Caki2 (cell line): ENCODE results near the gene S100A6. TPM values are rescaled to one million over a fixed set of nuclear protein-coding genes. Genes with fewer than 3 reads are reported as not detected.
"Not testable (repeated sequence)": the region's sequence is repeated elsewhere in the genome, so short reads cannot be mapped to it uniquely, and the experiment has no call there.

Experiments used
- DNase-seq: peaks from one replicate; pipeline ENCODE4 v3.0.0-alpha.2; 2015; ENCODE audit warnings: low read depth
- in situ Hi-C: cut with HindIII; loops from 2 replicates; pipeline ENCODE4 v1.10.0; 2016; ENCODE audit warnings: low sequenced_read_pairs, low pct_unique_long_range_greater_than_20kb, mixed read lengths
- total RNA-seq: library from RNA; depleted of rRNA; stranded (reverse); fragments of >200 nt; shearing (Covaris generic); gene quantifications from 2 replicates; pipeline ENCODE4 v1.2.3, GENCODE V29; 2014; ENCODE audit warnings: low replicate concordance

The S100A6 gene
- total RNA-seq, 1 experiment from 2014 or later = 1,350 TPM

DNA sequence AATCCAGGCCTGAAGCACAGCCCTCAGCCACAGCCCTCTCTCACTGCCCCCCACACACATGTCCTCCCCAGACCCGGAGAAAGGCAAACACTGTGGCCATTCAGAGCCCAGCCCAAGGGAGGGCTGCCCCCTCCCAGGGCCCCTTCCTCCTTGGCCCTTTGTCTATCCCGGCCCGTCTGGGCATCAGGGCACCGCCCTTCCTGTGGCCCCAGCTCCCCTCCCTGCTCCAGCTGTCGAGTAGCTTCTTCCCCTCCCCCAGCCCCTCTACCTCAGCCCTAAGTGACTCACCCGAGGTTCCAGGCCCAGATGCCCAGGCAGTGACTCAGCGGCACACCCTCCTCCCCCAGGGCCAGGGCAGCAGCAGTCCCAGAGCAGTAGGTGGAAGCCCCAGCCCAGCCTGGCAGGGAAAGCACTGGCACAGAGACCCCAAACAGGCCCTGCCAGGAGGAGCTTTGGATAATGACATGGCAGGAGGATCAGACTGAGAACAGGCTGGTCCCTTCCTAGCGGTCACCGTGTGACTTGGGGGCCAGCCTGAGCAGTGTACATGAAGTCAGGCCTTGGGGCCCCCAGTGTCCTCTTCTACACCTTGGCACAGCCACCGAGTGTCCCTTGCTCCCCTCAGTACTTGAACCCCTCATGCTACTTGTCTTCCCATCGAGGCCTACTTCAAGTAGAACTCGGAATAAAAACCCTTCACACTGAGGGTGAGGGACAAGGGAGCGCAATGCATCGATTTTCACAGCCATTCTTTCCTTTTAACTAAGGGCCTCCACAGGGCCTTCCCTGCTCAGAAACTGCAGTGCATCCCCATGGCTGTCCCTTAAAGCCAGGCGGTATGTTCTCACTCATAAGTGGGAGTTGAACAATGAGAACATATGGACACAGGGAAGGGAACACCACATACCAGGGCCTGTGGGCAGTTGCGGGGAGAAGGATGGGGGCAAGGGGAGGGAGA is 30.9 kb upstream of the S100A6 start:
- in situ Hi-C loops = no loop called here
- peak; percentile 99 for DNase-seq

DNA sequence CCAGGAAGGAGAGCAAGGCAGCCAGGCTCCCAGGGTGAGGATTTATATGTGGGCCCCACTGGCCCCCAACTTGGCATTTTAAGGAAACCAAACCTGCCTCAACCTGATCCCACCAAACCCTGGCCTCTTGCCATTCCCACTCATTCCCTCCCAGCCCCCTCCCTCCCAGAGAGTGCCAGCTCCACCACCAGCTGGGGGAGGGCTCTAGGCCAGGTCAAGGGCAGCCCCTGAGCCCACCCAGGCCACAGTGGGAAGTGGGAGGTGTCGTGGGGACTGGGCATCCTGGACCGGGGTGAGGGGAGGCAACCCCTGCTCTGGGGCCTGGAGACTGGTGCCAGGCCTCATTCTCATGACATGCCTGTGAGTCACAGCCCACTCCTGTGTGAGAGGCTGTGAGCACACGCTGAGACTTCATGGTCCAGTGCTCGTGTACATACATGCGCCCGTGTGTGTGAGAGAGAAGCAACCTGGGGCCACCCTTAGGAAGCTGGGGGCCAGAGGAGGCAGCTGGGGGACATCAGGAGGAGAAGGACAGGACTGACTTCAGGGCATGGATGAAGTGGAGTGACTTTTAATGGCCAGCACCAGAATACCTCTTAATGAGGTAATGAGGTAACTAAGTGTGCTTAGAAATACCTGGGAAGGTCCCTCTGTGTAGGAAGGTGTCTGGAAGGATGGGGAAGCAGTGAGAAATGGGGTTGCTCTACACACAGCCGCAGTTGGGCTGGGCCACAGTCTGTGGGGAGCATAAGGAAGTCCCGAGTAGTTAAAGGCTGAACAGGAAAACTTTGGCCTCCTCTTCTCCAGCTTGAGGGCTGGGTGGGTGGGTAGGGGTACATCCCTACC is 30.0 kb upstream of the S100A6 start, which contains the start of gene S100A2:
Gene S100A2, minus strand, starts transcription at position 316 of the 846 bp plus-strand sequence. CDS start 1,967 bp downstream, outside the sequence.
- in situ Hi-C loops = no loop called here
- peak; percentile 93 for DNase-seq

DNA sequence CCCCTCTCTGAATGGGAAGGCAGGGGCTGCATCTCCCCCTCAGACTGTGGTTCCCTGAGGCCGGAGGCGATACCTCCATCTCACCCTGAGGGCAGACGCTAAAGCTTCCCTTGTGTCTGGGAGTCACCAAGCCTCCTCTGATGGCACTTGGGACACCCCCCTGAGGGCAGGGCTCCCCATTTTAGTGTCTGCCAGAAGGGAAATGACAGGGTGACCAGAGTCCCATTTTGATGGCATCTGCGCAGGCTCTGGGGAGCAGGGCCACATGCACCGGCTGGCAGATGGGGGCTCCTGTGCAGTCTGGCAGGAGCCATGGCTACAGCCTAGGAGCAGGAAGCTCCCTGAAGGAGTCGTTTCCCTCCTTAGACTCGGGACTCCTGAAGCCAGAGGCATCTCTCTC is 28.2 kb upstream of the S100A6 start:
- no peak for DNase-seq
- in situ Hi-C loops = no loop called here

GRCh38 chr1:153563483-153563901 is 27.7 kb upstream of the S100A6 start:
- in situ Hi-C loops = no loop called here
- DNase-seq = no peak

DNA sequence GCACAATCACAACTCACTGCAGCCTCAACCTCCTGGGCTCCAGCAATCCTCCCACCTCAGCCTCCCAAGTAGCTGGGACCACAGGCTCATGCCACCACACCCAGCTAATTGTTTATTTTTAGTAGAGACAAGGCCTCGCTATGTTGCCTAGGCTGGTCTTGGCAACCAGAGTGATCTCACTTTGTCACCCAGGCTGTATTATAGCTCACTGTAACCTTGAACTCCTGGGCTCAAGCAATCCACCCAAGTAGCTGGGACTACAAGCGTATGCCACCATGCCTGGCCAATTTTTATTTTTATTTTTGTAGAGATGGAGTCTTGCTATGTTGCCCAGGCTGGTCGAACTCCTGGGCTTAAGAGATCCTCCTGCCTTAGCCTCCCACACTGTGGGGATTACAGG is 26.2 kb upstream of the S100A6 start:
- DNase-seq, in situ Hi-C loops: not testable (repeated sequence)

- DNase-seq = no peak
- in situ Hi-C loops = no loop called here
Observed at GRCh38 chr1:153561466-153561985, 25.7 kb upstream of the S100A6 start.

GRCh38 chr1:153560771-153561465 is 25.1 kb upstream of the S100A6 start:
- in situ Hi-C loops = no loop called here

DNA sequence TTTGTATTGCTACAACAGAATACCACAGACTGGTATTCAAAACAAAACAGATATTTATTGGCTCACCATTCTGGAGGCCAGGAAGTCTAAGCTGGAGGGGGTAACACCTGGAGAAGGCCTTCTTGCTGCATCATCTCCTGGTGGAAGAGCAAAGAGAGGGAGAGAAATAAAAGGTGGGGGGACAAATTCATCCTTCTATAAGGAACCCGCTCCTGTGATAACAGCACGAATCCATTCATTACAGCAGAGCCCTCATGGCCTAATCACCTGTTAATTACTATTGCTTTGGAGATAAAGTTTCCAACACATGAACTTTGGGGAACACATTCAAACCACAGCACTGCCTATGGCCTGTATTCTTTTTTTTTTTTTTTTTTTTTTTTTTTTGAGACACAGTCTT is 24.4 kb upstream of the S100A6 start:
- in situ Hi-C loops = no loop called here
- DNase-seq = no peak

More at GRCh38 chr1:153560771-153561465, 25.1 kb upstream of the S100A6 start:
- no peak for DNase-seq

DNA sequence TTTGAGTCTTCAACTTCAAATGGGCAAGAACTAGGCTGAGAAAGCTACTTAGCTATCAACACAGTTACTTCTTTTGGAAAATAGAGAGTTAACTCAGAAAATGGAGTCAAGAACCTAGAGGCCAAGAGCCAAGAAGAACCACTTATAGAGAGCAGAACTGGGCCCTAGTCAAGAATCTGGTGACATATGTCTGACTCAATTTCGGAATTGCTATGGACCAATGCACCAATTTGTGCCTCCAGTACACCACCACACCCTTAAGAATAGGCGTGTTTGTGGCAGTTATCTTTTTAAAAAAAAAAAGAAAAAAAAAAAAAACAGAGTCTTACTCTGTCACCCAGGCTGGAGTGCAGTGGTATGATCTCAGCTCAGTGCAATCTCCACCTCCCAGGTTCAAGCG is 22.1 kb upstream of the S100A6 start:
- no peak for DNase-seq
- in situ Hi-C loops = no loop called here

DNA sequence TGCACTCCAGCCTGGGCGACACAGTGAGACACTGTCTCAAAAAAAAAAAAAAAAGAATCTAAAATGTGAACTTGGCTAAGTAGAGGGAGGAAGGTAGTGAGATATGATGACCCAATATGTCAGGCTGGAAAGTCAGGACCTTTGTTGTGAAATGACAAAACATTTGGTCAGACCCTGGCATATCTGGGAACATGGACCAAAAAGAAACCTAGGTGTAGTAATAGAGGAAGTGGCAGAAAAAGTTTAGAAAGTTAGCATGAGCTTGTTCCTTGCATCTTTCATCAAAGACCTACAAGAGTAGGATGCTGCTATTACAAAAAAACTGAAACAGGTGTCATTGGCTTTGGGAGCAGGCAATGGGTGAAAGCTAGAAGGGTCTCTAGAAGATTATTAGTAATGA is 20.6 kb upstream of the S100A6 start:
- in situ Hi-C loops = no loop called here
- no peak for DNase-seq

DNA sequence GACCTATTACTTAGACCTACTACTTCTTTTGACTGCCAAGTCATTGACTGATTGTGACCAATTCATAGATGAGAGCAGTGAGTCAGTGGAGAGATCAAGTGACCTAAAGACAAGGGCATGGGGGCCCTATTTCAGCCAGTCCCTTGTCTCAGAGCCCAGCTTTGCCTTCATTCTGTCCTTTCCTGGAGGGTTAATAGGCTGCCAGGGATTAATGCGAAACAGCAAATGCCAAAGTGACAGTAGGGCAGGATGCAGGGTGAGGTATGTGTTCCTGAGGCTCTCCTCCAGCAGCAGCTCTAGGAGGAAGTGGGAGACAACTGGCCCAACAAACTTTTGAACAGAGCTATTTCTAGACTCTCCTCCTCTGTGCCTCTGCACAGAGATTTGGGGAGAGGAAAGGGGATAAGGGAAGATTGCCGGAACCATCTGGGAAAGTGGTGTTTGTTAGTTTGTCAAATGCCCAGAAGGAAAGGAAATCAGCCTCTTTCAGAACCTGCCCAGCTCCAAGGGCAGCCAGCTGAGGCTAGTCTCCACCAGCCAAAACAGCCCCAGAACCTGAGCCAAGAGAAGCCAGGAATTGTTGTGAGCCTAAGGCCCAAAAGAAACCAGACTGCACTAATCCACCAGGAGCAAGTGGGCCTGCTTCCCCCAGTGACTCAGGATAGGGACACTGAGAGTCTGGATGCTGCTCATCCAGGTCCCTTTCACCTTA is 18.2 kb upstream of the S100A6 start:
- in situ Hi-C loops = no loop called here
- no peak for DNase-seq

GRCh38 chr1:153553096-153553495 is 17.3 kb upstream of the S100A6 start:
- in situ Hi-C loops = no loop called here
- no peak for DNase-seq

- in situ Hi-C loops = no loop called here
- DNase-seq = no peak
Observed at GRCh38 chr1:153552335-153552734, 16.5 kb upstream of the S100A6 start.

DNA sequence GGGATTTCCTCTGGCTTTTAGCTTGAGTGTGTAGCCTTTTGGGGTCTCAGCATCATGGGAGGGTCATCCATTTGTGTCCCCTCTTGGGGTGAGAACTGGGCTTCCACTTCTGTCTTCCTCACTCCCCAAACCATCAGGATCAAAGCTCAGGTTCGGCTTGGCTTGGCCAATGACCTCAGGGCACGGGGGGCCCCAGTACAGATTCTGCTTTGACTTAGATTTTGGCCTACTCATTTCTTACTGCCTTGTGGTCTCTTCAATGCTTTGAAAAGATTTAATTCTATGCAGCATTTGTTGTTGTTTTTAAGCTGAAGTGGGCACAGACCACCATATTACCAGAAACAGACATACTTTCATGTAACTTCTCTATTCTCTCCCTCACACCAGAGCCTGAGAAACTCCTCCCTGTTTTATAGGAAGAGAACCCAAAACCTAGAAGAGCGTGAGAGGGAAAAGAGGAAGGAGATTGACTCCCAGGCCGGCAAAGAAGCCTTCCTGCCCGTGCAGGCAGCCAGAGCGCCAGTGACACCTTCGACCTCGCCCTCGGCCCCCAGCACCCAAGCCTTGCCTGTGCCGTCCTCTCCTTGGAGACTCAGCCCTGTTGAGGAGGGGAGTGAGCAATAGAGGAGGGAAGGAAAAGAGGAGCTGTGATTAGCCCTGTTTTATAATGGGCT is 15.2 kb upstream of the S100A6 start:
- in situ Hi-C loops = no loop called here
- no peak for DNase-seq

GRCh38 chr1:153550398-153550758 is 14.6 kb upstream of the S100A6 start:
- in situ Hi-C loops = no loop called here
- no peak for DNase-seq

DNA sequence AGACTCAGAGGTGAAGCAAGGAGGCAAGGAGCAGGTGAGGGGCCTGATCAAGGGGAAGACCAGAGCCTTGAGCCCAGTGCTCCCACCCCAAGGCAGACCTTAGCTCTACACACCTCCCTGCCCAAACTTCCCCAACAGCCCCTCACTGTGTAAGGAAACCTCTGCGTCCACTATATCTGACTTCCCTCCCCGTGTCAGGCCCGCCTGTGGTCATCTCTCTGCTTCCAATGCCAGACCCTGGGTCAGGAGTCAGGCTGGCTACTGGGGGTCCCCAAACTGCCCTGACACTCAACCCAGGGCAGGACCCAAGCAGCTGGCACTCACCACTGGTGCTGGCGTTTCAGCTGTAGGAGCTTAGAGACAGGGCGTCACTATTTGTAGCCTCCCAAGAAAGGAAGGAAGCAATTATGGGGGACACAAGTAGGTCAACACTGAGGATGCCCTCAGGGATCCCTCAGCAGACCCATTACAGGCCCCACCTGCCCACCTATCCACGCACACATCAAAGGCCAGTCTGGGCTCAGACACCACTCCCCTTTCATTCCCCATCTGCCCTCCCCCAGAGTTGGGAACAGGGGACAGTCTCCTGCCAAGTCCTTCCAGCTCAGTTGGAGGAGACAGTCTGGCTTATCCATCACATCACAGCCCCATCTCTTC is 14.1 kb upstream of the S100A6 start:
- no peak for DNase-seq
- in situ Hi-C loops = no loop called here
